DND-41 (cell line): ENCODE measurements around the gene TMEM59L.
A peak's percentile ranks its signal among the peaks of the same experiment; 100 is the strongest.

Experiments
- ATAC-seq: fragments of 200-7000 bp; cut with Tn5 transposase; 3 replicates; pipeline ENCODE4 v1.9.1; 2021; ENCODE audit warnings: low read depth; ENCODE audit not compliant: insufficient read depth
- DNase-seq: peaks from one replicate; pipeline ENCODE4 v3.0.0-alpha.2; 2020
- H2AFZ ChIP-seq: 2 replicates; pipeline ENCODE4 v1.6.0; 2012; ENCODE audit warnings: low read depth, low read length
- H3K27ac ChIP-seq: 2 replicates; pipeline ENCODE4 v1.5.1; 2012; ENCODE audit warnings: low read length, inconsistent platforms
- H3K27me3 ChIP-seq: fragments of 200-600 bp; sonication (generic); 2 replicates; pipeline ENCODE4 v1.6.0; 2012; ENCODE audit warnings: low read length, mild to moderate bottlenecking, inconsistent platforms; ENCODE audit not compliant: insufficient read depth, poor library complexity
- H3K36me3 ChIP-seq: 2 replicates; pipeline ENCODE4 v1.5.1; 2012; ENCODE audit warnings: low read length, inconsistent platforms; ENCODE audit not compliant: insufficient read depth
- H3K4me1 ChIP-seq: 2 replicates; pipeline ENCODE4 v1.5.1; 2012; ENCODE audit warnings: mild to moderate bottlenecking, low read length; ENCODE audit not compliant: insufficient read depth
- H3K4me2 ChIP-seq: 2 replicates; pipeline ENCODE4 v1.6.0; 2012; ENCODE audit warnings: mild to moderate bottlenecking, moderate library complexity, low read length, inconsistent platforms; ENCODE audit not compliant: insufficient read depth
- H3K4me3 ChIP-seq, 2 experiments: fragments of 200-600 bp in 1 of 2; shearing (Covaris generic) in 1 of 2; 2 replicates each; pipeline ENCODE4 v1.5.1; 2012 to 2016; ENCODE audit warnings: inconsistent platforms in 2 of 2, low read length in 2 of 2, mild to moderate bottlenecking in 2 of 2, low read depth in 1 of 2, moderate library complexity in 1 of 2
- H3K79me2 ChIP-seq: 2 replicates; pipeline ENCODE4 v1.6.0; 2012; ENCODE audit warnings: low read length, inconsistent platforms; ENCODE audit not compliant: insufficient read depth
- H3K9ac ChIP-seq: 2 replicates; pipeline ENCODE4 v1.6.0; 2012; ENCODE audit warnings: low read depth, mild to moderate bottlenecking, inconsistent platforms, low read length, moderate library complexity
- H3K9me3 ChIP-seq: 2 replicates; pipeline ENCODE4 v1.5.1; 2012; ENCODE audit warnings: low read length, moderate library complexity, mild to moderate bottlenecking, inconsistent platforms; ENCODE audit not compliant: insufficient read depth, severe bottlenecking
- H4K20me1 ChIP-seq: 2 replicates; pipeline ENCODE4 v1.6.0; 2012; ENCODE audit warnings: low read length; ENCODE audit not compliant: insufficient read depth
- EZH2 ChIP-seq: IDR thresholded peaks from 3 replicates; pipeline ENCODE4 v1.6.1; 2012; ENCODE audit warnings: borderline replicate concordance, low read depth, mild to moderate bottlenecking, moderate library complexity, low read length, inconsistent platforms; ENCODE audit not compliant: severe bottlenecking
- TF ChIP-seq, protein P1 (sequence below): IDR thresholded peaks from 2 replicates; pipeline ENCODE4 v1.5.1; 2012; ENCODE audit warnings: borderline replicate concordance, low read length, moderate library complexity, mild to moderate bottlenecking; ENCODE audit not compliant: poor library complexity, severe bottlenecking; ENCODE audit errors: extremely low read depth

TMEM59L gene

DNA sequence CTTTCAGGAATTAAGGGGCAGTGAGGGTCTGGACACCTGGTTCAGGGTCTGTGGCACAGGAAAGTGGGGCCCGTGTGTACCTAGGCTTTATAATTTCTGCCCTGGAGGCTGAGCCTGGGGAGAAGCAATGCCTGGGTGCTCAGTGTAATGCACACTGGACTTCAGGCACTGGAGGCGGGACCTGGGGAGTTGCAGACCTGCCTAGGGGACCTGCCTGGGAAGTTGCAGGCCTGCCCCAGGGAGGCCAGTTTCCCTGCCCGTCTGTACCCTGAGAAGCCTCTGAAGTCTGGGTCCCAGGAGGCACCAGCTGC is 2.5 kb upstream of the TMEM59L start:
- DNase-seq (no peak), ATAC-seq (no peak)
- H4K20me1 ChIP-seq: peaks cover 2% of the 10 kb centered on the region; the same call in 1 of the 2 replicates
- no peaks in the 10 kb centered on the region for H3K79me2 ChIP-seq
- H3K9me3 ChIP-seq: no peaks in the 10 kb centered on the region
- H3K27ac ChIP-seq: no peak overlapping the region
- peaks cover 35% of the 10 kb centered on the region for H3K27me3 ChIP-seq
- TF ChIP-seq, protein P1, sequence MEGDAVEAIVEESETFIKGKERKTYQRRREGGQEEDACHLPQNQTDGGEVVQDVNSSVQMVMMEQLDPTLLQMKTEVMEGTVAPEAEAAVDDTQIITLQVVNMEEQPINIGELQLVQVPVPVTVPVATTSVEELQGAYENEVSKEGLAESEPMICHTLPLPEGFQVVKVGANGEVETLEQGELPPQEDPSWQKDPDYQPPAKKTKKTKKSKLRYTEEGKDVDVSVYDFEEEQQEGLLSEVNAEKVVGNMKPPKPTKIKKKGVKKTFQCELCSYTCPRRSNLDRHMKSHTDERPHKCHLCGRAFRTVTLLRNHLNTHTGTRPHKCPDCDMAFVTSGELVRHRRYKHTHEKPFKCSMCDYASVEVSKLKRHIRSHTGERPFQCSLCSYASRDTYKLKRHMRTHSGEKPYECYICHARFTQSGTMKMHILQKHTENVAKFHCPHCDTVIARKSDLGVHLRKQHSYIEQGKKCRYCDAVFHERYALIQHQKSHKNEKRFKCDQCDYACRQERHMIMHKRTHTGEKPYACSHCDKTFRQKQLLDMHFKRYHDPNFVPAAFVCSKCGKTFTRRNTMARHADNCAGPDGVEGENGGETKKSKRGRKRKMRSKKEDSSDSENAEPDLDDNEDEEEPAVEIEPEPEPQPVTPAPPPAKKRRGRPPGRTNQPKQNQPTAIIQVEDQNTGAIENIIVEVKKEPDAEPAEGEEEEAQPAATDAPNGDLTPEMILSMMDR: no peak
- no peak for TF ChIP-seq EZH2
- H3K4me2 ChIP-seq: no peak overlapping the region
- no peak overlapping the region for H3K4me3 ChIP-seq
- H3K4me1 ChIP-seq: peaks cover 12% of the 10 kb centered on the region
- H3K36me3 ChIP-seq: no peaks in the 10 kb centered on the region
- H2AFZ ChIP-seq: no peak overlapping the region
- H3K9ac ChIP-seq: no peak overlapping the region

DNA sequence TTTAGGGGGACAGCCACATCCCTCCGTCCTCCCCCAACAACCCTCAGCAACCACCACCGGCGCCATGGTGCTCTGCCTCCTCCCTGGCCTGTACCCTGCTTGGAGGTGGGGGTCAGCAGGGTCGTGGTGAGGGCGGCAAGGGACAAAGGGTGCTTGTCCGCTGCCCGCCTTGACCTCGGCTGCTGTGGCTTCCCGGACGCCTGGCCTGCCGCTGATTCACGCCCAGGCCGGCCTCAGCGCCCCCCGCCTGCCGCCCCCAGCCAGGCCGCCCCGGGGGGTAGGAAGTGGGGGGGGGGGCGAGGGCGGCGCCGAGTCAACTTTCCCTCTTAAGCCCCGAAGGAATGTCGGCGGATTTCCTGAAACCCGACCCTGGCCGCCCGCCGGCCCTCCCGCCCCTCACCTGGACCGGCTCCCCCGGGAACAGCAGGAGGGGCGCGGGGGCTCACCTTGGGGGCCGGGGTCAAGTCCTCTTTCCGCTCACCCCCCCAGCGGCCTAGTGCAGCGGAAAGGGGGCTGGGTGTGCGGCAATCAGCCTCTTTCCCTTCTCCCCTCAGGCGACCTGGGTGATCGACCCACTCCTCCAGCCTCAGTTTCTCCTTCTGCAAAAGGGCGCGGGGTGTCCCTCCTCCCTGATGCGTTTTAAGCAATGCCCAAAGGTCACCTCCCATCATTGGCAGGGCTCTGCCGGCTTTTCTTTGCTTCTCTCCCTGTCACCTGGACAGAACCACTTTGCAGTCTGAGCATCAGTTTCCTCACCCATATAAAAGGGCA is 1.9 kb upstream of the TMEM59L start:
- H3K4me2 ChIP-seq: no peak overlapping the region
- H3K4me3 ChIP-seq: no peak overlapping the region
- H4K20me1 ChIP-seq: peaks cover 2% of the 10 kb centered on the region; the same call in 1 of the 2 replicates
- no peaks in the 10 kb centered on the region for H3K79me2 ChIP-seq
- no peak overlapping the region for H3K27ac ChIP-seq
- H3K27me3 ChIP-seq: peaks cover 35% of the 10 kb centered on the region
- H2AFZ ChIP-seq: no peak overlapping the region
- TF ChIP-seq, protein P1: no peak
- no peak for TF ChIP-seq EZH2
- ATAC-seq (no peak), DNase-seq (no peak)
- H3K4me1 ChIP-seq: peaks cover 12% of the 10 kb centered on the region
- H3K9me3 ChIP-seq: no peaks in the 10 kb centered on the region
- no peak overlapping the region for H3K9ac ChIP-seq
- H3K36me3 ChIP-seq: no peaks in the 10 kb centered on the region

DNA sequence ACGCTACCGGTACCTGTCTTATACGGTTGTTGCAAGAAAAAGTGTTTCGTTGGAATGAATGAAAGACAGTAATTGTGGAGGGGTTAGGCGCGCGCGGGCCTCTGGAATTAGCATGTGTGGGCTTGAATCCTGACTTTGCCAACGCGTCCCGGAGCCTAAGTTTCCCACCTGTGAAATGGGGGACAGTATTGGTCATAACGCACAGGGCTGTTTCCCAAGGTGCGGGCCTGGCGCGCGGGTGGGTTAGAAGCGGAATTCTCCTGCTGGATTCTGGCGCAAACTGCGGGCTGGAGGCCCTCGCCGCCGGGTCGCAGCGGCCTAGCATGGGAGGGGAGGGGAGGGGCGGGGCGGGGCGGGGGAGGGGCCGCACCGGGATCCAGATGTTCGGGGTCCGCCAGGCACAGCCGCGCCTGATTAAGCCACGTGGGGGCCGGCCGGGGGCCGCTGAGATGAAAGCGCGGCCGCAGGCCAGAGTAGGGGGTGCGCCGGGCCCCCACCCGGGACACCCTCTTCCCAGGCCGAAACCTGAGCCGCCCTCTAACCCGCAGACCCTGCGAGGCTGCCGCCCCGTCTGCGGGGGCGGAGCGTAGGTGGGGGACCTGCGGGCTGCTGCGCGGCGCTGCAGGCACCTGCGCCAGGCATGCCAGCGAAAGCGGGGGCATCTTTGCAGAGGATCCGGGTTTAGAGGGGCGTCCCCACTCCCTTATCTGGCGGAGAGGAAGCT is 1.2 kb upstream of the TMEM59L start:
- Histone ChIP-seq H3K27ac (no peak overlapping the region), H3K79me2 (no peaks in the 10 kb centered on the region), H4K20me1 (peaks cover 2% of the 10 kb centered on the region; the same call in 1 of the 2 replicates), H3K9ac (peak overlapping the region; percentile 46; the same call in 1 of the 2 replicates), H3K4me2 (peak overlapping the region; percentile 77), H3K4me3 (no peak overlapping the region; a peak in 1 of 4 replicates), H3K9me3 (no peaks in the 10 kb centered on the region), H3K4me1 (peaks cover 12% of the 10 kb centered on the region), H2AFZ (no peak overlapping the region), H3K27me3 (peaks cover 35% of the 10 kb centered on the region), H3K36me3 (no peaks in the 10 kb centered on the region)
- TF ChIP-seq EZH2: no peak
- TF ChIP-seq, protein P1: no peak
- DNase-seq (no peak), ATAC-seq (no peak)
